Tibial nerve (tissue), 4 donors: ENCODE measurements around the gene NHEJ1.

ENCODE experiments used
- EP300 ChIP-seq, 2 donors: sonication (generic); formaldehyde crosslinking; IDR thresholded peaks; one replicate each; pipeline ENCODE4 v1.6.1; 2017; ENCODE audit warnings: antibody characterized with exemption in 2 of 2, mild to moderate bottlenecking in 1 of 2
- POLR2A ChIP-seq, 2 donors: fragments of 450-650 bp; IDR thresholded peaks; one replicate each; pipeline ENCODE4 v1.6.1; 2017; ENCODE audit warnings: antibody characterized with exemption in 2 of 2, mild to moderate bottlenecking in 2 of 2, moderate library complexity in 2 of 2
- TF ChIP-seq, protein P1 (sequence below), 5 experiments: fragments of 200-600 bp in 3 of 5; fragments of 450-650 bp in 2 of 5; sonication (generic) in 3 of 5; IDR thresholded peaks; one replicate each; pipeline ENCODE4 v1.5.1; 2016 to 2019; ENCODE audit warnings: antibody characterized with exemption in 5 of 5, mild to moderate bottlenecking in 3 of 5, moderate library complexity in 2 of 5

GRCh38 chr2:219032051-219032745 is 128.4 kb downstream of the NHEJ1 start:
- TF ChIP-seq EP300 (IDR thresholded peaks at IDR 0.05) (no peak), POLR2A (IDR thresholded peaks at IDR 0.05) (no peak)
- TF ChIP-seq, protein P1, sequence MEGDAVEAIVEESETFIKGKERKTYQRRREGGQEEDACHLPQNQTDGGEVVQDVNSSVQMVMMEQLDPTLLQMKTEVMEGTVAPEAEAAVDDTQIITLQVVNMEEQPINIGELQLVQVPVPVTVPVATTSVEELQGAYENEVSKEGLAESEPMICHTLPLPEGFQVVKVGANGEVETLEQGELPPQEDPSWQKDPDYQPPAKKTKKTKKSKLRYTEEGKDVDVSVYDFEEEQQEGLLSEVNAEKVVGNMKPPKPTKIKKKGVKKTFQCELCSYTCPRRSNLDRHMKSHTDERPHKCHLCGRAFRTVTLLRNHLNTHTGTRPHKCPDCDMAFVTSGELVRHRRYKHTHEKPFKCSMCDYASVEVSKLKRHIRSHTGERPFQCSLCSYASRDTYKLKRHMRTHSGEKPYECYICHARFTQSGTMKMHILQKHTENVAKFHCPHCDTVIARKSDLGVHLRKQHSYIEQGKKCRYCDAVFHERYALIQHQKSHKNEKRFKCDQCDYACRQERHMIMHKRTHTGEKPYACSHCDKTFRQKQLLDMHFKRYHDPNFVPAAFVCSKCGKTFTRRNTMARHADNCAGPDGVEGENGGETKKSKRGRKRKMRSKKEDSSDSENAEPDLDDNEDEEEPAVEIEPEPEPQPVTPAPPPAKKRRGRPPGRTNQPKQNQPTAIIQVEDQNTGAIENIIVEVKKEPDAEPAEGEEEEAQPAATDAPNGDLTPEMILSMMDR (IDR thresholded peaks at IDR 0.05), result no peak
